Fibroblast of the conjunctiva (primary cell): ENCODE results near the gene WDR89.
"Not testable (repeated sequence)": the region's sequence is repeated elsewhere in the genome, so short reads cannot be mapped to it uniquely, and the experiment has no call there.

Experiments
- DNase-seq: peaks from one replicate; pipeline ENCODE4 v3.0.0-alpha.2; 2010; ENCODE audit warnings: low read depth

Gene WDR89

GRCh38 chr14:63652406-63652805, 10.7 kb upstream of the WDR89 start:
- no peak for DNase-seq

- DNase-seq: no peak
Observed at GRCh38 chr14:63650256-63650952, 8.7 kb upstream of the WDR89 start.

- DNase-seq: no peak
Observed at GRCh38 chr14:63647696-63648410, 6.2 kb upstream of the WDR89 start.

- no peak for DNase-seq
Observed at GRCh38 chr14:63644741-63645140, 3.1 kb upstream of the WDR89 start.

- no peak for DNase-seq
Observed at GRCh38 chr14:63642656-63643382, 1.1 kb upstream of the WDR89 start.

- DNase-seq: peak; percentile 92
Observed at GRCh38 chr14:63642229-63642611, 549 bp upstream of the WDR89 start.

- no peak for DNase-seq
Observed at GRCh38 chr14:63638493-63638892, 3.2 kb downstream of the WDR89 start.

- not testable (repeated sequence) for DNase-seq
Observed at GRCh38 chr14:63636094-63636635, 5.5 kb downstream of the WDR89 start.

- DNase-seq: no peak
Observed at GRCh38 chr14:63633801-63634200, 7.9 kb downstream of the WDR89 start.

- peak; percentile 16 for DNase-seq
Observed at GRCh38 chr14:63632932-63633514, 8.6 kb downstream of the WDR89 start.

- DNase-seq: no peak
Observed at GRCh38 chr14:63624701-63625100, 17.0 kb downstream of the WDR89 start.

GRCh38 chr14:63624203-63624602, 17.5 kb downstream of the WDR89 start:
- DNase-seq: no peak

GRCh38 chr14:63621975-63622374, 19.7 kb downstream of the WDR89 start:
- not testable (repeated sequence) for DNase-seq

GRCh38 chr14:63616015-63616414, 25.7 kb downstream of the WDR89 start:
- no peak for DNase-seq

- DNase-seq: no peak
Observed at GRCh38 chr14:63614679-63615363, 26.9 kb downstream of the WDR89 start.

GRCh38 chr14:63611078-63611477, 30.6 kb downstream of the WDR89 start:
- no peak for DNase-seq

- DNase-seq: no peak
Observed at GRCh38 chr14:63605041-63605532, 36.6 kb downstream of the WDR89 start.

- DNase-seq: no peak
Observed at GRCh38 chr14:63604626-63605025, 37.0 kb downstream of the WDR89 start.

GRCh38 chr14:63603749-63604277, 37.9 kb downstream of the WDR89 start:
- no peak for DNase-seq

- no peak for DNase-seq
Observed at GRCh38 chr14:63598807-63599206, 42.9 kb downstream of the WDR89 start.

- no peak for DNase-seq
Observed at GRCh38 chr14:63596998-63597658, 44.5 kb downstream of the WDR89 start.
